Testis (tissue), 2 donors: ENCODE data around the gene SEC24C.
"Not testable (repeated sequence)": the region's sequence is repeated elsewhere in the genome, so short reads cannot be mapped to it uniquely, and the experiment has no call there.

Source experiments
- POLR2A ChIP-seq: fragments of 450-650 bp; IDR thresholded peaks from one replicate; pipeline ENCODE4 v1.6.1; 2017; ENCODE audit warnings: antibody characterized with exemption, mild to moderate bottlenecking, moderate library complexity
- TF ChIP-seq, protein P1 (sequence below), 3 experiments: fragments of 450-650 bp in 2 of 3; fragments of 200-600 bp in 1 of 3; sonication (generic) in 1 of 3; IDR thresholded peaks; one replicate each; pipeline ENCODE4 v1.5.1; 2016 to 2019; ENCODE audit warnings: antibody characterized with exemption in 3 of 3, mild to moderate bottlenecking in 2 of 3, moderate library complexity in 1 of 3

DNA sequence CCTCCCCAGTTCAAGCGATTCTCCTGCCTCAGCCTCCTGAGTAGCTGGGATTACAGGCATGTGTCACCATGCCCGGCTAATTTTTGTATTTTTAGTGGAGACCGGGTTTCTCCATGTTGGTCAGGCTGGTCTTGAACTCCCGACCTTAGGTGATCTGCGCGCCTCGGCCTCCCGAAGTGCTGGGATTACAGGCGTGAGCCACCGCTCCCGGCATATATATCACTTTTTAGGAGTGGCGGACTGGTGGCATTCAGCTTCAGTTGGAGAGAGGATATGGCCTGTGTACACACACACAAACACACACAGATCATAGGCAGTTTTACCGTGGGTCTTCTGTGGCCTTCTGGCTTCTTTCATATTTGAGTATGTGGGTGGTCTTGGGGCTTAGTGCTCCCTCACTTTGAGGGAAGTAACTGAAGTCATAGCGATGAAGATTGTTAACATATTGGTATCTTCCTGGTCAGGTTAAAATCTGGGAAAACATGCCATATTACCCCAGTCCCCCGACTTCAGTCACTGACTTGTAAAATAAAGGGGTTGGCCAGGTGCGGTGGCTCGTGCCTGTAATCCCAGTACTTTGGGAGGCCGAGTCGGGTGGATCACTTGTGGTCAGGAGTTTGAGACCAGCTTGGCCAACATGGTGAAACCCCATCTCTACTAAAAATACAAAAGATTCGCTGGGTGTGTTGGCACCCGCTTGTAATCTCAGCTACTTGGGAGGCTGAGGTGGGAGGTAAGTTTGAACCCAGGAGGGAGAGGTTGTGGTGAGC lies 43.0 kb downstream of the SEC24C start:
- TF ChIP-seq POLR2A, result not testable (repeated sequence)
- TF ChIP-seq, protein P1, sequence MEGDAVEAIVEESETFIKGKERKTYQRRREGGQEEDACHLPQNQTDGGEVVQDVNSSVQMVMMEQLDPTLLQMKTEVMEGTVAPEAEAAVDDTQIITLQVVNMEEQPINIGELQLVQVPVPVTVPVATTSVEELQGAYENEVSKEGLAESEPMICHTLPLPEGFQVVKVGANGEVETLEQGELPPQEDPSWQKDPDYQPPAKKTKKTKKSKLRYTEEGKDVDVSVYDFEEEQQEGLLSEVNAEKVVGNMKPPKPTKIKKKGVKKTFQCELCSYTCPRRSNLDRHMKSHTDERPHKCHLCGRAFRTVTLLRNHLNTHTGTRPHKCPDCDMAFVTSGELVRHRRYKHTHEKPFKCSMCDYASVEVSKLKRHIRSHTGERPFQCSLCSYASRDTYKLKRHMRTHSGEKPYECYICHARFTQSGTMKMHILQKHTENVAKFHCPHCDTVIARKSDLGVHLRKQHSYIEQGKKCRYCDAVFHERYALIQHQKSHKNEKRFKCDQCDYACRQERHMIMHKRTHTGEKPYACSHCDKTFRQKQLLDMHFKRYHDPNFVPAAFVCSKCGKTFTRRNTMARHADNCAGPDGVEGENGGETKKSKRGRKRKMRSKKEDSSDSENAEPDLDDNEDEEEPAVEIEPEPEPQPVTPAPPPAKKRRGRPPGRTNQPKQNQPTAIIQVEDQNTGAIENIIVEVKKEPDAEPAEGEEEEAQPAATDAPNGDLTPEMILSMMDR (IDR thresholded peaks at IDR 0.05), result not testable (repeated sequence)
